GM12865 (cell line): ENCODE measurements around the gene SRPK1.

Source experiments
- DNase-seq: peaks from one replicate; pipeline ENCODE4 v3.0.0; 2010; ENCODE audit warnings: low read depth
- H3K4me3 ChIP-seq: 2 replicates; pipeline ENCODE4 v1.5.1; 2011; ENCODE audit warnings: mild to moderate bottlenecking, low read depth, low read length, control low read depth
- CTCF ChIP-seq: IDR thresholded peaks from 2 replicates; pipeline ENCODE4 v1.5.1; 2011; ENCODE audit warnings: low read length, control low read depth, low read depth, inconsistent platforms; ENCODE audit not compliant: insufficient read depth; ENCODE audit errors: missing control alignments

Gene SRPK1

GRCh38 chr6:35931120-35931561, 10.2 kb upstream of the SRPK1 start:
- no peak for DNase-seq
- no peak overlapping the region for H3K4me3 ChIP-seq
- no peak for TF ChIP-seq CTCF

- DNase-seq = no peak
- no peak overlapping the region for H3K4me3 ChIP-seq
- TF ChIP-seq CTCF = no peak
Observed at GRCh38 chr6:35929601-35930000, 8.7 kb upstream of the SRPK1 start.

- DNase-seq = no peak
- TF ChIP-seq CTCF = no peak
Observed at GRCh38 chr6:35926509-35927215, 5.8 kb upstream of the SRPK1 start.

GRCh38 chr6:35925961-35926360, 5.1 kb upstream of the SRPK1 start:
- TF ChIP-seq CTCF = no peak
- H3K4me3 ChIP-seq = no peak overlapping the region
- DNase-seq = no peak

More at GRCh38 chr6:35926509-35927215, 5.8 kb upstream of the SRPK1 start:
- no peak overlapping the region for H3K4me3 ChIP-seq

- no peak for DNase-seq
- no peak for TF ChIP-seq CTCF
Observed at GRCh38 chr6:35924146-35924545, 3.2 kb upstream of the SRPK1 start.

GRCh38 chr6:35922139-35922554, 1.2 kb upstream of the SRPK1 start:
- peak overlapping the region; percentile 98 for H3K4me3 ChIP-seq
- DNase-seq = no peak
- no peak for TF ChIP-seq CTCF

More at GRCh38 chr6:35924146-35924545, 3.2 kb upstream of the SRPK1 start:
- H3K4me3 ChIP-seq = no peak overlapping the region
